Measurements from ENCODE around the gene NUSAP1.

- no peak for TF ChIP-seq CTCF (IDR thresholded peaks at IDR 0.05)
- no peak for TF ChIP-seq POLR2A (IDR thresholded peaks at IDR 0.05; ENCODE audit: low read length)
- TF ChIP-seq RCOR1 (IDR thresholded peaks at IDR 0.05; ENCODE audit: low read depth, low read length), result no peak
- no peak for TF ChIP-seq CEBPB (IDR thresholded peaks at IDR 0.05)
- TF ChIP-seq USF2 (IDR thresholded peaks at IDR 0.05), result no peak
- no peak for TF ChIP-seq CHD2 (IDR thresholded peaks at IDR 0.05; ENCODE audit: low read length, partially characterized antibody)
Measured at GRCh38 chr15:41367418-41367817, 34.7 kb downstream of the NUSAP1 start.
